TTC549 (cell line): ENCODE data around the gene TMEM115.

Source experiments
- FAIRE-seq: peaks from 2 replicates; lab custom pipeline; 2012; peaks lifted over from hg19 to GRCh38; lab: Jason Lieb, UNC

The TMEM115 gene

DNA sequence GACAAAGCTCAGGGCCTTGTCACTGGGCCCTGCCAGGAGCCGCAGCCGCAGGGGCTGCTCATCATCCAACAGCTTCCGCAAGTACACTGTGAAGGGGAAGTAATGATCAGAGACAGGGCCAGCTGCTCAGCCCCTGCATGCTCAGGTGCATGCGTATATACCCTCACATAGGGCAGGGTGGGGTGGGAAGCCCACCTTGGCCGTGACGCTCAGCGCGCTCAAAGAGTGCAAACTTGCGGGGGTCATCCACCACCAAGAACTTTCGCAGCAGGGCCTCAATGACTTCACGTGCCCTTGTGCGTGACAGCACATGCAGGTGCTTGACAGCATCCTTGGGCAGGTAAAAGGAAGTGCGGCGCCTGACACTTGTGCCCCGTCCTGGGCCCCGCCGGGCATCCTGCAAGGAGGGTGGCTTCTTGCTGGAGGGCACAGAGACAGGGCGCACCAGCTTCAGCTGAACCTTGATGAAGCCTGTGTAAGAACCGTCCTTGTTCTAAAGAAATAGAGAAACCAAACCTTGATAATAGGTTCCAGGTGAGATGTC lies 27.9 kb downstream of the TMEM115 start:
- no peak for FAIRE-seq

DNA sequence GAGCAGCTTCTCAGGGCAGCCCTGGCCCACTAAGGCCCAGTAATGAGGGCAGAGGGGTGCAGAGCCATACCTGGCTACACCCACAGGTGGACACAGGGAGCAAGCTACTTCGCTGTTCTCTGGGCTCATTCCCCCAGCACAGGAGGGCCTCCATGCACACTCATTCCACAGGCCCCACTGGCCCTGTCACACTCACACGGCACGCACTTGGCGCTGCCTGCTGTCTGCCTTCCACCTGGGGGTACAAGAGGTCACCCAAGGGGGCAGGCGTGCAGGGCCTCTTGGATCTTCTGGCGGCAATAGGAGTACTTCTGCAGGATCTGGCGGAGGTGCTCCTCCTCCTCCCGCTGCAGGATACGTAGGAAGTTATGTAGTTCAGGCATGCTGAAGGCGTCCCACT lies 29.0 kb downstream of the TMEM115 start:
- no peak for FAIRE-seq

DNA sequence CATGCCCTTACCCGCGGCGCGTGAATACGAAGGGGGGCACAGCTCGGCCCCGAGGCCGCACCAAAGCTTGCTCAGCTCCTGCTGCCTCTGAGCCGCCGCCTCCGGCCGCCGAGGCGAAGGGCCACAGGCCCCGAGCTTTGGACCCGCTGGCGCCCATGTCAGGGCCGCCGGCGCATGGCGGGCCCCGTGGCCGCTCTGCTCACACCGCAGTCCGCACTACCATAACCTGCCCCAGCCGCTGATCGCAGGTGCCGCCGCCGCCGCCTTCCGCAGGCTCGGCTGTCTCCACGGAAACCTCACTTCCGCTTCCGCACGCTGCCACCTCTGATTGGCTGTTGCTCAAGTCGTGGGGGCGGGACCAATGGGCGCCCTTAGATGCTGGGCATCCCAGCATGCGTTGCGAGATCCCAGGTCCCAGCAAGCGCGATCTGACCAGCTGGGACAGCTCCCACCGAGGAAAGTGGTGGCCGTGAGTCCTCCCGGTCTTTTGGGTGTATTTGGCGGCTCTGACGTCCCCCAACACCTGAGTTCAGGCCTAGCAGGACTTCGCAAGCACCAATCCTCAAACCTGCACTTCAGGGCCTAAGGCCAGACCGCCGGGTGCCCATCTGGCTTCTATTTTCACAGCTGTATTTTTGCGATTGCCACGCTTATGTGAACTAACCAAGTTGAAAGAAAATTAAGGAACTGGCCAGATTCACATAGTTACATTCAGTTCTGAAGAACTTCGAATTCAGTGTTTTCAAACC lies 31.2 kb downstream of the TMEM115 start, which contains the start of gene TUSC2:
Gene TUSC2, minus strand, starts transcription at position 281 of the 749 bp plus-strand sequence. Its CDS starts 124 bp downstream, at position 157.
- peak; percentile 77 for FAIRE-seq

DNA sequence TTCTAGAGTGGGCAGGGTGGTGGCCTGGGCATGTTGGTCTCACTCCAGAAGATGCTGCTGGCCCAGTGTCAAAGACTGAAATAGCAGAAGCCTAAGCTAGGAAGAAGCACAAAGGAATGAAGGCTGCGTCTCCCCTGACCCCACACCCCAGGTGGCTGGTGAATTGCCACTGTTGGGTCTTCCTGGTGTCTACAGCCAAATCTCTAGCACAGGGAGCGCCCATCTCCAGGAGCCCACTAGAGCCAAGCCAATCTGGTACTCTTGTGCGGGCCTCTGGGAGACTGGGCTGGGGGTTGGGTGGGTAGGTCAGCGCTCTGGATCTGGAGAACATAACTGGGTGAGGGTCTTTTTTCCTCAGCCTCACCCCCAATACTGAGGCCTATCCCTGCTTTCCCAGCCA lies 32.2 kb downstream of the TMEM115 start:
- no peak for FAIRE-seq

DNA sequence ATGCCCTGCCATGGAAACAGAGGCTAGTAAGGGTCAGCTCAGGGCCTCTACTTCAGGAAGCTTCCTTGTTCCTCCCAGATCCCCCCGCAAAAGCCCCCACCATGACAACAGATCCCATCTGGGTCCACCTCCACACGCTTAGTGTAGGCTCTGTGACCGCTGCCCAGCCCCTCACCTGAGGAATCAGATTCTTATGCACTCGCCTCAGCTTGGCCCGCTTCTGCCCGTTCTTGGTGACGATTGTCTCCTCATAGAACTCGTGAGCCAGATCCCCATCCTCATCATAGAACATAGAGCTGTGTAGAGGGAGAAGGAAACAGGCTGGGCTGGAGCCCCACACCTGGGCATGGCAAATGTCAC lies 33.2 kb downstream of the TMEM115 start:
- FAIRE-seq = no peak

DNA sequence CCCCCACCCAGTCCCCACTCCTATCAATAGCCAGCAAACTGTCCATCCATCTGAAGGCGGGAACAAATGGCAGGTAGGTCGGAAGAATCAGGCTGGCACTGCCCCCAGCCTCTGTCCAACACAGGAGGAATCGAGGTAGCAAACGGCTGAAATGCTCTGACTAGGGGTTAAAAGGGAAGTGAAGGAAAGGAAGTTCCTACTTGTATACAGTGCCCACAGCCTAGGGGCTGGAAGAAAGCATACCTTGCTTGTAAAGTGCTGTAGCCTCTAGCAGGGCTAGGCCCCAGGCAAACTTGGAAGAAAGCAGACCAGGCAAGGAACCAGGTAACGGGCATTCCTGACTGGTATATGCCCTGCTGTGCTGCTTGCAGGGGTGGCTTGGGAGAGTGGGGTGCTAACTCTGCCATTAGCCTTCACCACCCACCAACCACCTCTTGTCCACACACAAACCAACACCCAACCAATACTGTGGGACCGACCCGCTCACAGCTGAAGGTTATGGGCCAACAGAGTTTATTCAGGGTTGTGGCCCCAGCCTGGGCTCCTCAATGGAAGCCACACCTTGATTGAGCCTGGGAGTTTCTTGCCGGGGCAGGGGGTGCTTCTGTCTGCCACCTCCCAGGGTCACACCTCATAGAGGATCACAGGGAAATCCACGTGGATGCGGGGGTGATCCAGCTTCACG lies 33.7 kb downstream of the TMEM115 start:
- no peak for FAIRE-seq

DNA sequence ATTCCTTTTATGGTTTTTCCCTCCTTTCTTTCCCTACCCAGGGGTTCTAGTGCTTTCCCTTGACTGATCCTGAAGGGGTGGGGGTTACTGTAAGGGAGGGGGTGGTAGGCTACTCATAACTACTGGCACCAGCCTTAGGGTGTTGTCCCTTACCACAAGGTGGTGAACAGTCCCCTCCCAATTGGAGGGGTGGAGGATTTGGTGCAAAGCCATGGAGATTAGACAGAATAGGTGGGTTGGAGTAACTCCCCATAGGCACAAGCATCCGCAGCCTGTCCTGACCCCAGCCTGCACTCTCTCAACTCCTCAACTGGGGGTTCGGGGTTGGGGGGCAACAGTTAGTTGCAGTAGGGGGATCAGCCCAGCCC lies 34.2 kb downstream of the TMEM115 start:
- no peak for FAIRE-seq

DNA sequence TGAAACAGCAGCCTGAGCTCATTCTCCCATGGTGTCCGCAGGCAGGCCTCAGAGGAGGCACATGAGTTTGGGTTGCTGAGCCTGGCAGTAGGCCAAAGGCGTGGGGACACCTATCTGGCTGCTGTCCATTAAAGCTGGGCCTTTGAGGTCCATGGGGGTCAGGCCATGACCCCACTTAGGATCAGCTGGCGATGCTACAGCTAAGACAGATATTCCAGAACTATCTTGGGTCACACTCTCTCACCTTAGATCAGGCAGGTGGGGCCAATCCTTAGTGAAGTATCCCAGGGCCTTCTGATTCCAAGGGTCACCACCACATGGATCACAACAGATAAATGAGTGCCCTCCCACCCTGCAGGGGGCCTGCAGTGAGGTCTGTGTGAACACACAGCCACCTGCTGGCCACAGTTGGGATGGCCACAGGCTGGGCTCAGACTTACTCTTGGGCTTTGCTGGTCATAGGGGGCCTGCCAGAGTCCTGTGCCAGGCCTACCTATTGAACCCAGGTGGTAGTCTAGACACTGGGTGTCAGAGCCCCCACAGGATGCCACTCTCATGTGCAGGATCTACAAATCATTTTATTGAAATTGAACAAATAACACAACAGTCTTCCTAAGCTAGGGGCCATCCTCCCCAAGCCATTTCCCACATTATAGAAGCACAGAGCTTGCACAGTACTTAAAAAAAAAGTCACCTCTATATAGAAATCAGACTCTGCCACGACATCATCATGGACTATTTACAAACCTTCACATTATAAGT lies 34.8 kb downstream of the TMEM115 start:
- no peak for FAIRE-seq

DNA sequence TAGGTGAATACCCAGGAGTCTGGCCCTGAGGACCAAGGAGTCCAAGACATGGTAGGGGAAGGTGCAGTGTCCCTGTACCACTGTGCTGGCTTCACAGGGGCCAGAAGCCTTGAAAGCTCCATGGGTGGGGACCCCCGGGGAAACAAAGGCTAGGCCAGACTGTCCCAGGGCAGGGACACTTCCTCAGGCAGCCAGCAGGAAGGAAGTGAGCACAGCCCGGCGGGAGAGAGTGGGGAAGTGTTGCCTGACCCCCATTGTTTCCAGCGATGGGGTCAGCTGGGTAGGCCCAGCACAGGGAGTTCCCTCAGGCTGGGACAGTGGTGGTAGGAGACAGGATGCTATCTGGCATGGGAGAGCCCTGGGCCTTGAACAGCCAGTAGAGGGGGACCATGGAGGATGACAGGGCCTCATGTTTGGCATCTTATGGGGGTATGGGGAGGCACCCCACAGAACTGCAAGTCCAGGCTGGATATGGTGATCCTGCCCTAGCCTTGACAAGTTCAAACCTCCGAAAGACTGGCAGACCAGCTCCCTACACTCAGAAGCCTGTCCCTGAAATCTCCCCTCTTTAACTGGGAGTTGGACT lies 35.6 kb downstream of the TMEM115 start:
- no peak for FAIRE-seq

DNA sequence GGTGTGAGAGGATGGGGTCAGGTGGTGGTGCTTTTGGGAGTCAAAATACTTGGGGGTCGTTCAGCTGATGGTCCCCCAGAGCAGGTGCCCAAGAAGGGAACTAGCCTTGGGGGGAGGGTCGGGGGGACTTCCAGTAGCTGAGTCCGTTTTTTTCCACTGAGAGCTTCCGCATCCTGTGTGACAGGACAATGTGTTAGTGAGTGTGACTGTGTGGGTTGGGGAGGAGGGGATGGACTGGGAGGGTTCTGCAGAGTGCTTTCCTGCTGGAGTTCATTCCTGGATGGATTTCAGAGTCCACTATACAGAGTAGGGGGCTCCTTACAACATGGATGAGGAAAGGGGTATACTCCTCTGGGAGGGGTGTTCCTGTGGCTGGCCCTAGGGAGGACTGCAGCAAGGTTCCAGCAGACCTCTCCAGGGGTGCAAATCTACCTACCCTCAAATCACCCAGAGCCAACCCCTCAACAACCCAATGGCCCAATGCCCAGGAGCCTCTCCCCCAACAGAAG lies 36.2 kb downstream of the TMEM115 start:
- no peak for FAIRE-seq

DNA sequence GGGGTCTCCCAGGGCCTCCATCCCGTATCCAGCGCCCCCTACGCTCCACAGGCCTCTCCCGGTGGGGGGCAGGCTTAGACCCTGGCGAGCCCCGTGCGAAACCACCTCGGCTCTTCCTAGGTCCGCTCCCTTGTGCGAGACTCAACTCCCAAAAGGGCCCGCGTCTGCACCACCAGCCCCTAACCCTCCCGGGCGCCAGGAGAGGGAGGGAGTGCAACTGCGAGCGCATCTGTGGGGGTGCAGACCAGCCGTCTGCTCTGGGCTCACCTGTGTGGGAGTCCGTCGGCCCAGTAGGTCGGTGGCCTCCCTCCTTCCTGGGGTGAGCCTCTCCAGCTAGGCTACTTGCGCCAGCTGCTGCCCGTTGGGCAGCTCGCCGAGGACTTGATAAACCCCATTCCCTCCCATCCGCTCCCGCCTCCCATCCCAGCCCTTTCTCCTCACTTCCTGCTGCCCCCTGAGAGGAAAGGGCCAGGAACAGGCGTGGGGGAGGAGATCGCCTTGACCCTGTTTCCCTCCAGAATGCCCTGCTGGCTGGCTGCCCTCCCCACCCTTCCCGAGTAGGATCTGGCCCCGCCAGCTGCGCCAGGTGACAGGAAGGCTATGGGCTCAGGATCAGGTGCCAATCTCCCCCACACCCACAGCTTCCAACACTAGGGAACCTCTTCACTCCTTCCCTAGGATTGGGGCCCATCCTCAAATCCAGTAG lies 36.8 kb downstream of the TMEM115 start, which contains the start of gene HYAL2:
Gene HYAL2, minus strand, starts transcription at position 360 of the 706 bp plus-strand sequence. CDS start 2,256 bp downstream, outside the sequence.
- no peak for FAIRE-seq

DNA sequence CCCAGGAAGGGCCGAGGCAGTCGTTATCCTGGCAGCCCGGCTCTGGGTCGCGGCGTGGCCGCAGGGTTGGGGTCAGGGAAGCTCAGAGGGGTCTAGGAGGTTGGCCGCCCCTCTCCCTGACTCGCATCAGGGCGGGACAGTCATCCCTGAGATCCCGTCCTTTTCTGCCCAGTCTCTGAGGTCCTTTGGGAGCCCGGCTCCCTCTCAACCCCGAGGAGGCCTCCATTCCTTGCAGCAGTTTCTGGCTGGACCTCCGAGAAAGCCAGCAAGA lies 37.3 kb downstream of the TMEM115 start:
- no peak for FAIRE-seq

DNA sequence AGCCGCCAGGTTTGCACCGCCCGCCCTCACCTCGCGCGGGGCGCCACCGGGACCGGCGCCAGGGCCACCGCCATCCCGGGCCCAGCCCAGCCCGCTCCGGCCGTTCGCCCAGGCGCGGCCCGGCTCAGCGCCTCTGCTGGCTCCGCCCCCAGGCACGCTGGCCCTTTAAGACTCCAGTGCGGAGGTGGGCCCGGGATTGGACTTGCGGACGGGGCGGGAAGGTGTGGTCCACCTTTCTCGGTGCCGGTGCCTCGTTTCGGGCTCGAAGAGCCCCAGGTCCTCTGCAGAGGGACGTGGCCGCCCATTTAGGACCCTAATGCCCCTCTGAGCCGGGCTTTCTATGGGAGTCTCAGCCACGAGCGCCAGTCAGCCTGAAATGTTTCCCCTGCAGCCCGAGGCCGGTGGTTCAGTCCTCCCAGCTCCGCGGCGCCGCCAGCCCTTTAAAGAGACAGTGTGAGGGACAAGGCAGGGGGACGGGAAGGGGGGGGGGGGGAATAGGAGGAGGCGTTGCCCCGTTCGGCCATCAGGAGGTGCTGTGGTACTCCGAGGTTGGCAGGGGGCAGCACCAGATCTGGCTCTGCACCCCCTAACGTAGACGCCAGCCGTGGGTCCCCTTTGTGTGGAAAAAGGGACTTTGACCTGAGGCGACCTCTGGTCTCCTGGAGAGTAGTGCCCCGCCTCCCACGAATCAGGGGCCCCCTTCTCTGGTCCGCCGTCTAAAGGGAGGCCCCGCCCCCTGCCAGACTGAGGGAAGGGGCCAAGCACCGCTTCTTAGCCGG lies 37.8 kb downstream of the TMEM115 start:
- FAIRE-seq = no peak

DNA sequence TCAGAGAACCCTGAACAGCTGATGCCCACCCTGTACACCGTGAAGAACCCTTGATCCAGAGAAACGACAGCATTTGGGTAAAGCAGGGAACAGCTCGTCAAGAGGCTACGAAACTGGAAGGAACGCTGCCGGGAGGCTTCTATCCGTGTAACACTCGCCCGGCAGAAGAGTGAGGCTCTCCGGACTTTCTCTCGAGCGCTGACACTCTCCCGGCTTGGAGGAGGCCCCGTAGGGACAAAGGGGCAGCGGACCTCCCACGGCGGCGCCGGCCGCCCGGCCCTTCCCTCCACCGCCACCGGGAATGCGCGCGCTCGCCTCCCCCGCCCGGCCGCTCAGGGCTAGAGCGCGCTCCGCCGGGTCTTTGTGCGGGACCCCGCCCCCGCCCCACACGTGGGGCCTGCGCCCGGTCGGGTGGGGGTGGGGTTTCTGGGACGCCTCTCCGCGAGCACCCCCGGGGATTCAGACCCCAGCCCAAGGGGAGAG lies 38.4 kb downstream of the TMEM115 start:
- no peak for FAIRE-seq

DNA sequence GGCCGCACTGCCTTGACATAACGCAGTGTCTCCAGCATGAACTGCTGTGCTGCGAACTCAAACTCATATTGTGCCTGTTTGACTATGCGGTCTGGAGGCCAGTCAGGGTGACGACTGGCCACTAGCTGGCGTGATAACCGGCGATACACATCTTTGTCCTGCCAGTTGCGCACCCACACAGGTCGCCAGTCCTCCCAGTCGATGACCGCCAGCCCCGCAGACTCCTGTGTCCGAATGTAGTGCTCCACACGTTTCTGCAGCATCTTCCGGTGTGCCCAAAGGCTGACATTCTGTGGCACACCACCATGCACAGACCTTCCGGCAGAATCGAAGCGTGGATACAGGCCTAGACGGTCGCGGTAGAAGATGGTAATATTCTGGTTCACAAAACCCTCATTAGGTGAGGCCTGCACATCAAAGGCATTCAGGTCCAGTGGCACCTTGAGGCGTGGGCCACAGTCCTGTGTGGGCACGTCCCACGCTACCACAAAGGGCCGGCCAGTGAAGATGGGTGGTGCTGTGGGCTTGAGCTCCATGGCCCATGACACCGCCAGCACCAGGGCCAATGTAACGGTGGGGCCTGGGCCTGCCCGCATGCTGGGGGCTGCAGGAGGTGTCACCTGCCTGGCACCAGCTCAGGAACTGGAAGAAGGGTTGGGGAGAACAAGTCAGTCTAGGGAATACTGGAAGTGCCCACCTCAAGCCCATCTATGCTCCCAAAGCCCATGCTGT lies 39.3 kb downstream of the TMEM115 start:
- FAIRE-seq = no peak

DNA sequence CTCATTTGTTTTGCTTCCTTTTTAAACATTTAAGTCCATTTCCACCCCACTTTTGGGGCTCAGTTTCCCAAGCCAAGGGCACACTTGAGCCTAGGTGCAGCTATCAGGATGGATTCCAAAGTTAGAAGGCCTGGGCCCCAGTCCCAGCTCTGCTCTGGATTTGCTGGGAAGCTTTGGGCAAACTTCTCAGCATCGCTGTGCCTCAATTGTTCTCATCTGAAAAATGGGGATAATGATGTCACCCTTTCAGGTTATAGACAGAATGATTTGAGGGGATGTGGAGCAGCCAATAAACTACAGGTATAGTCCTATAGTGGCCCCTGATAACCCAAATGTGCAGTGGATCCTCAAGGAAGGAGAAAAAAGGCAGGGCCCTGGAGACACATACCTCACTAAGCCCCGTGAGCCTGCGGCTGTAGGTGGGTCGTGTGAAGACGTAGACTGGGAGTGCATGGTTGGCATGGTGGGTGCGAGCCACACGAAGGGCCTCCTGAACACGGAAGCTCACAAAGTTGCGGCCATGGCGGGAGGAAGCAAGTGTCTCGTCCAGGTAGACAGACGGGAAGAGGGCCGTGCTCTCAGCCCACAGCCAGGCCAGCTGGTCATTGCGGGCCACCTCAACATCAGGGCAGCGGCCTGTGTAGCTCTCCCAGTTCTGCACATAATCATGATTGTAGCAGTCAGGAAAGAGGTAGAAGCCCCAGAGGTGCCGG lies 40.0 kb downstream of the TMEM115 start:
- no peak for FAIRE-seq

DNA sequence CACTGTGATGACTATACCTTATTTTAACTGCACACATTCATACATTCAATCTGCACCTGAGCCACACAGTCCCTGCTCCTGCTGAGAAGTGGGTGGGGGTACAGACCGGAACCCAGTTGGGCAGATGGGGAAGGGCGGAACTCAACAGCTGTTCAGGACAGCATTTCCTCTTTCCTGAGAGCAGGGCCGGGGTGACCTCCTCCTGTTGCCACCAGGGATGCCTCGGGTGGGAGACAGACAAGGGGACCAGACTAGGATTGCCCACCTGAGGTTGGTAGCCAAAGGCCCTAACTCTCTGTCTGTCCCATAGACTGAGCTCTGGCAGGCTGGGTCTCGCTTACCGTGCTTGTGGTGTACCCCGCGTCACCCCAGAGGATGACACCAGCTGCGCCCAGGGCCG lies 40.7 kb downstream of the TMEM115 start:
- FAIRE-seq = no peak

DNA sequence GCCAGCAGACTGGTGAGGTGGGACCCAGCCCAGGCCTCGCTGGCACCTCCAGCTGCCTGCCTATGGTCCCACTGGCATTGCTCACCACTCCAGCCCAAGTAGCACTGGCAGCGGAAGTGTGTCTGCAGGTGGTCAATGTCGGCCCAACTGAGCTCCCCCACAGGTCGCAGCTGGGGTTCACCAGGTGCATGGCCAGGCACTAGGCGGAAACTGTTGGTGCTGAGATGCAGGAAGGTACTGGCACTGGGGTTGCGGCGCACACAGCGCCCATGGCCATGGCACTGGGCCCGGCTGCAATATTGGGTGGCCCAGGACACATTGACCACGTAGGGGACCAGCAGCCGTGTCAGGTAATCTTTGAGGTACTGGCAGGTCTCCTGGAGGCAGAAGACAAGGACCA lies 41.2 kb downstream of the TMEM115 start:
- FAIRE-seq = no peak

DNA sequence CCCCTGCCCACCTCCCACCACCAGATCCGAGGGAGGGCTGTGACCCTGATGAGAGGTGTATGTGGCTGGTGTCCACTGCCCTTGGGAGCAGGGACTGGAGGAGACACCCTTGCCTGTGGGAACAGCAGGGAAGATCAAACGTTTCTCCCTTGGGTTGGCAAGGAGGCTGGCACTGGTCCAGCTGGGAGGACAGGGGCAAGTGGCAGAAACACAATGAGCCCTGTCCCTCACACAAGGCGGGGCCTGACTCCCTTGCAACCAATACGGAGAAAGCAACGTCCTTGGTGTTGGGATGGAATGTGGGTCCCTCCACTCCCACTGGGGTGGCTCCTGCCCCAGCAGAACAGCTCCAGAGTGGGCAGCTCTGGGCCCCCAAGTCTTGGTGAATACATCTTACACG lies 42.0 kb downstream of the TMEM115 start:
- FAIRE-seq = no peak
